ENCODE data around the gene ASMTL. TPM values are rescaled to one million over a fixed set of nuclear protein-coding genes. Genes with fewer than 3 reads are reported as not detected.

ASMTL gene
- total and polyA plus RNA-seq, 2 experiments from 2014 or later: 53.7 to 61.2 TPM

DNA sequence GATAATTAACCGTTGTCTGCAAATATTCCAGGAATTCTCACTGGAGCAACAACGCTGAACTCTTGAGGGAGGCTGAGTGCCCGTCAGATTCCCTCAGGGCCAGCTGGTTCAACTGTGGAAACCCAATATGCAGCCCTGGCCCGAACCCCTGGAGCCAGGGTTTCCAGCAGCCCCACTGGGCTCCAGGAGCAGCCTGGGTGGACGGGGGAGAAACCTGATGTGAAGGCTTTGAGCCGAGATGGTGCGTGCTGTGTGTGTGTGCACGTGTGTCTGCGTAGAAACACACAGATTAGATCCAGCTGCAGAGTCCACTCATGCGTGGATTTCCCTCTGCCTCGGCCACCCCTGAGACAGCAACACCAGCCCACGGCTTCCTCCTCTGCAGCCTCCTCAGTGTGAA is 41.4 kb downstream of the ASMTL start (continued):
- no peak for TF ChIP-seq ETS1 (IDR thresholded peaks at IDR 0.05)
- no peak for TF ChIP-seq NANOG (IDR thresholded peaks at IDR 0.05; ENCODE audit: borderline replicate concordance)
- TF ChIP-seq CREB1 (CRISPR knock-in tag; IDR thresholded peaks at IDR 0.05; ENCODE audit: low read depth): no peak
- TF ChIP-seq ZNF114 (CRISPR knock-in tag; IDR thresholded peaks at IDR 0.05): no peak
- no peak for TF ChIP-seq POLR2AphosphoS5 (IDR thresholded peaks at IDR 0.05; ENCODE audit: low read depth)
- no peak for TF ChIP-seq STAT1 (IDR thresholded peaks at IDR 0.05; ENCODE audit: unreplicated experiment)
- TF ChIP-seq EZH2phosphoT487 (IDR thresholded peaks at IDR 0.05; ENCODE audit: unreplicated experiment): no peak

DNA sequence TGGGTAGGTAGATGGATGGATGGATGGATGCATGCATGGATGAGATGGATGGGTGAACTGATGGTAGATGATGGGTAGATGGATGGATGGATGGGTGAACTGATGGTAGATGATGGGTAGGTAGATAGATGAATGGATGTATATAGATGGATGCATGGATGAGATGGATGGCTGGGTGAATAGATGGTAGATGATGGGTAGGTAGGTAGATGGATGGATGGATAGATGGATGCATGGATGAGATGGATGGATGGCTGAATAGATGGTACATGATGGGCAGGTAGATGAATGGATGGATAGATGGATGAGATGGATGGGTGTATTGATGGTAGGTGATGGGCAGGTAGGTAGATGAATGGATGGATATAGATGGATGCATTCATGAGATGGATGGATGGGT is 45.7 kb downstream of the ASMTL start:
- Mint-ChIP-seq H3K27ac (no peak overlapping the region), H3K4me3 (no peak overlapping the region), H3K9me3 (no peaks in the 10 kb centered on the region), H3K4me1 (no peaks in the 10 kb centered on the region), H3K36me3 (ENCODE audit: low read depth) (peaks cover 14% of the 10 kb centered on the region), H3K27me3 (ENCODE audit: insufficient read depth, low read depth, poor library complexity) (no peaks in the 10 kb centered on the region)
- Histone ChIP-seq H3K27me3 (ENCODE audit: insufficient read depth) (no peaks in the 10 kb centered on the region), H3K36me3 (ENCODE audit: insufficient read depth) (peaks cover 39% of the 10 kb centered on the region), H3K79me2 (replicated peaks; ENCODE audit: insufficient read depth) (no peaks in the 10 kb centered on the region), H3K4me2 (no peak overlapping the region), H3K4me3 (no peak overlapping the region), H2AFZ (no peak overlapping the region), H3K4me1 (ENCODE audit: insufficient read depth) (no peaks in the 10 kb centered on the region), H3K9me2 (ENCODE audit: insufficient read depth) (peaks cover 25% of the 10 kb centered on the region), H3F3A (replicated peaks; ENCODE audit: low read depth) (0 out of 2 replicates have a peak, but pooled peaks cover 6% of the 10 kb centered on the region), H4K20me1 (replicated peaks; ENCODE audit: insufficient read depth) (0 out of 2 replicates have a peak, but pooled peaks cover 3% of the 10 kb centered on the region), H3K27ac (ENCODE audit: low read depth) (no peak overlapping the region)
- ATAC-seq (no peak), DNase-seq (ENCODE audit: low spot score) (no peak)
- TF ChIP-seq ETS1 (IDR thresholded peaks at IDR 0.05) (no peak), ZNF462 (CRISPR knock-in tag; IDR thresholded peaks at IDR 0.05) (no peak), EZH2phosphoT487 (IDR thresholded peaks at IDR 0.05; ENCODE audit: unreplicated experiment) (no peak), CREB1 (CRISPR knock-in tag; IDR thresholded peaks at IDR 0.05; ENCODE audit: low read depth) (no peak), EZH2 (IDR thresholded peaks at IDR 0.05; ENCODE audit: low read depth, unreplicated experiment) (no peak), NANOG (IDR thresholded peaks at IDR 0.05; ENCODE audit: borderline replicate concordance) (no peak), STAT1 (IDR thresholded peaks at IDR 0.05; ENCODE audit: unreplicated experiment) (no peak)
- TF ChIP-seq, protein P1, sequence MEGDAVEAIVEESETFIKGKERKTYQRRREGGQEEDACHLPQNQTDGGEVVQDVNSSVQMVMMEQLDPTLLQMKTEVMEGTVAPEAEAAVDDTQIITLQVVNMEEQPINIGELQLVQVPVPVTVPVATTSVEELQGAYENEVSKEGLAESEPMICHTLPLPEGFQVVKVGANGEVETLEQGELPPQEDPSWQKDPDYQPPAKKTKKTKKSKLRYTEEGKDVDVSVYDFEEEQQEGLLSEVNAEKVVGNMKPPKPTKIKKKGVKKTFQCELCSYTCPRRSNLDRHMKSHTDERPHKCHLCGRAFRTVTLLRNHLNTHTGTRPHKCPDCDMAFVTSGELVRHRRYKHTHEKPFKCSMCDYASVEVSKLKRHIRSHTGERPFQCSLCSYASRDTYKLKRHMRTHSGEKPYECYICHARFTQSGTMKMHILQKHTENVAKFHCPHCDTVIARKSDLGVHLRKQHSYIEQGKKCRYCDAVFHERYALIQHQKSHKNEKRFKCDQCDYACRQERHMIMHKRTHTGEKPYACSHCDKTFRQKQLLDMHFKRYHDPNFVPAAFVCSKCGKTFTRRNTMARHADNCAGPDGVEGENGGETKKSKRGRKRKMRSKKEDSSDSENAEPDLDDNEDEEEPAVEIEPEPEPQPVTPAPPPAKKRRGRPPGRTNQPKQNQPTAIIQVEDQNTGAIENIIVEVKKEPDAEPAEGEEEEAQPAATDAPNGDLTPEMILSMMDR (conservative IDR thresholded peaks at IDR 0.05; ENCODE audit: low read depth in 2 of 2): no peak
- TF ChIP-seq, protein P2, sequence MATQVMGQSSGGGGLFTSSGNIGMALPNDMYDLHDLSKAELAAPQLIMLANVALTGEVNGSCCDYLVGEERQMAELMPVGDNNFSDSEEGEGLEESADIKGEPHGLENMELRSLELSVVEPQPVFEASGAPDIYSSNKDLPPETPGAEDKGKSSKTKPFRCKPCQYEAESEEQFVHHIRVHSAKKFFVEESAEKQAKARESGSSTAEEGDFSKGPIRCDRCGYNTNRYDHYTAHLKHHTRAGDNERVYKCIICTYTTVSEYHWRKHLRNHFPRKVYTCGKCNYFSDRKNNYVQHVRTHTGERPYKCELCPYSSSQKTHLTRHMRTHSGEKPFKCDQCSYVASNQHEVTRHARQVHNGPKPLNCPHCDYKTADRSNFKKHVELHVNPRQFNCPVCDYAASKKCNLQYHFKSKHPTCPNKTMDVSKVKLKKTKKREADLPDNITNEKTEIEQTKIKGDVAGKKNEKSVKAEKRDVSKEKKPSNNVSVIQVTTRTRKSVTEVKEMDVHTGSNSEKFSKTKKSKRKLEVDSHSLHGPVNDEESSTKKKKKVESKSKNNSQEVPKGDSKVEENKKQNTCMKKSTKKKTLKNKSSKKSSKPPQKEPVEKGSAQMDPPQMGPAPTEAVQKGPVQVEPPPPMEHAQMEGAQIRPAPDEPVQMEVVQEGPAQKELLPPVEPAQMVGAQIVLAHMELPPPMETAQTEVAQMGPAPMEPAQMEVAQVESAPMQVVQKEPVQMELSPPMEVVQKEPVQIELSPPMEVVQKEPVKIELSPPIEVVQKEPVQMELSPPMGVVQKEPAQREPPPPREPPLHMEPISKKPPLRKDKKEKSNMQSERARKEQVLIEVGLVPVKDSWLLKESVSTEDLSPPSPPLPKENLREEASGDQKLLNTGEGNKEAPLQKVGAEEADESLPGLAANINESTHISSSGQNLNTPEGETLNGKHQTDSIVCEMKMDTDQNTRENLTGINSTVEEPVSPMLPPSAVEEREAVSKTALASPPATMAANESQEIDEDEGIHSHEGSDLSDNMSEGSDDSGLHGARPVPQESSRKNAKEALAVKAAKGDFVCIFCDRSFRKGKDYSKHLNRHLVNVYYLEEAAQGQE (IDR thresholded peaks at IDR 0.05; ENCODE audit: unreplicated experiment): no peak

Data from GM23338 (cell line).